Uterus (tissue), 4 donors: ENCODE results near the gene FNBP1L. TPM values are rescaled to one million over a fixed set of nuclear protein-coding genes. Genes with fewer than 3 reads are reported as not detected.

Experiments
- DNase-seq, 2 donors: peaks; one replicate each; pipeline ENCODE4 v3.0.0-alpha.2; 2019 to 2020
- H3K27ac ChIP-seq, 2 donors: fragments of 200-600 bp; sonication (generic); 1 replicate in 1 of 2; 2 replicates in 1 of 2; pipeline ENCODE4 v1.5.1; 2016 to 2018
- H3K27me3 ChIP-seq, 2 donors: fragments of 200-600 bp; sonication (generic); one replicate each; pipeline ENCODE4 v1.5.1; 2018 to 2019; ENCODE audit warnings: control low read depth in 1 of 2
- H3K36me3 ChIP-seq, 2 donors: fragments of 200-600 bp; sonication (generic); one replicate each; pipeline ENCODE4 v1.5.1; 2019; ENCODE audit warnings: control low read depth in 1 of 2
- H3K4me1 ChIP-seq, 2 donors: fragments of 200-600 bp; sonication (generic); one replicate each; pipeline ENCODE4 v1.5.1; 2018 to 2019; ENCODE audit warnings: control low read depth in 1 of 2
- H3K4me3 ChIP-seq, 2 donors: fragments of 200-600 bp; sonication (generic); 1 replicate in 1 of 2; 2 replicates in 1 of 2; pipeline ENCODE4 v1.5.1; 2018 to 2019; ENCODE audit warnings: mild to moderate bottlenecking in 1 of 2
- H3K9me3 ChIP-seq, 2 donors: fragments of 200-600 bp; sonication (generic); one replicate each; pipeline ENCODE4 v1.5.1; 2019; ENCODE audit warnings: control low read depth in 1 of 2
- POLR2A ChIP-seq, 2 donors: fragments of 450-650 bp; IDR thresholded peaks; one replicate each; pipeline ENCODE4 v1.6.1; 2016; ENCODE audit warnings: antibody characterized with exemption in 2 of 2, mild to moderate bottlenecking in 1 of 2, moderate library complexity in 1 of 2
- intact Hi-C: fragments of 100-400 bp; cut with DNase I; formaldehyde crosslinking; loops from one replicate; pipeline ENCODE4 v1.15.1; 2023; ENCODE audit warnings: low total_unique reads
- total RNA-seq, 4 donors: library from RNA; depleted of rRNA in 3 of 4; stranded (reverse); fragments of >200 nt in 3 of 4; gene quantifications; one replicate each; pipeline versions ENCODE4 v1.1.0 to v1.2.4, GENCODE V29; 2014 to 2023
- TF ChIP-seq, protein P1 (sequence below), 4 experiments: fragments of 200-600 bp in 2 of 4; fragments of 450-650 bp in 2 of 4; sonication (generic) in 2 of 4; IDR thresholded peaks; one replicate each; pipeline ENCODE4 v1.5.1; 2016 to 2019; ENCODE audit warnings: antibody characterized with exemption in 4 of 4, mild to moderate bottlenecking in 2 of 4, moderate library complexity in 1 of 4
- donor health status: DM: yes; HTN: yes; CAD: no.

The FNBP1L gene
- total RNA-seq, 4 donors from 2014 or later, result 14.9 to 88.1 (median 23.0) TPM

DNA sequence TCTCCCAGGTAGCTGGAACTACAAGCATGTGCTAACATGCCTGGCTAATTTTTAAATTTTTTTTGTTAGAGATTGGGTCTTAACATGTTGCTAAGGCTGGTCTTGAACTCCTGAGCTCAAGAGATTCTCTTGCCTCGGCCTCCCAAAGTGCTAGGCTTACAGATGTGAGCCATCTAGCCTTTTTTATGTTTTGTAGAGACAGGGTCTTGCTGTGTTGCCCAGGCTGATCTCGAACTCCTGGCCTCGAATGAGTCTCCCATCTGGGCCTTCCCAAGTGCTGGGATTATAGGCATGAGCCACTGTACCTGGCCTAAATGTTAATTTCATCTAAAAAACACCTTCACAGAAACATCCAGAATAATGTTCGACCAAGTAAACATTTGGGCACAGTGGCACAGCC lies 48.6 kb downstream of the FNBP1L start:
- Histone ChIP-seq H3K4me1 (no peaks in the 10 kb centered on the region), H3K27me3 (no peaks in the 10 kb centered on the region), H3K9me3 (no peaks in the 10 kb centered on the region), H3K36me3 (no peaks in the 10 kb centered on the region), H3K4me3 (no peak overlapping the region), H3K27ac (no peak overlapping the region)
- no peak for TF ChIP-seq POLR2A (IDR thresholded peaks at IDR 0.05)
- TF ChIP-seq, protein P1, sequence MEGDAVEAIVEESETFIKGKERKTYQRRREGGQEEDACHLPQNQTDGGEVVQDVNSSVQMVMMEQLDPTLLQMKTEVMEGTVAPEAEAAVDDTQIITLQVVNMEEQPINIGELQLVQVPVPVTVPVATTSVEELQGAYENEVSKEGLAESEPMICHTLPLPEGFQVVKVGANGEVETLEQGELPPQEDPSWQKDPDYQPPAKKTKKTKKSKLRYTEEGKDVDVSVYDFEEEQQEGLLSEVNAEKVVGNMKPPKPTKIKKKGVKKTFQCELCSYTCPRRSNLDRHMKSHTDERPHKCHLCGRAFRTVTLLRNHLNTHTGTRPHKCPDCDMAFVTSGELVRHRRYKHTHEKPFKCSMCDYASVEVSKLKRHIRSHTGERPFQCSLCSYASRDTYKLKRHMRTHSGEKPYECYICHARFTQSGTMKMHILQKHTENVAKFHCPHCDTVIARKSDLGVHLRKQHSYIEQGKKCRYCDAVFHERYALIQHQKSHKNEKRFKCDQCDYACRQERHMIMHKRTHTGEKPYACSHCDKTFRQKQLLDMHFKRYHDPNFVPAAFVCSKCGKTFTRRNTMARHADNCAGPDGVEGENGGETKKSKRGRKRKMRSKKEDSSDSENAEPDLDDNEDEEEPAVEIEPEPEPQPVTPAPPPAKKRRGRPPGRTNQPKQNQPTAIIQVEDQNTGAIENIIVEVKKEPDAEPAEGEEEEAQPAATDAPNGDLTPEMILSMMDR (IDR thresholded peaks at IDR 0.05), result no peak
- intact Hi-C loops, result no loop called here
- no peak for DNase-seq

DNA sequence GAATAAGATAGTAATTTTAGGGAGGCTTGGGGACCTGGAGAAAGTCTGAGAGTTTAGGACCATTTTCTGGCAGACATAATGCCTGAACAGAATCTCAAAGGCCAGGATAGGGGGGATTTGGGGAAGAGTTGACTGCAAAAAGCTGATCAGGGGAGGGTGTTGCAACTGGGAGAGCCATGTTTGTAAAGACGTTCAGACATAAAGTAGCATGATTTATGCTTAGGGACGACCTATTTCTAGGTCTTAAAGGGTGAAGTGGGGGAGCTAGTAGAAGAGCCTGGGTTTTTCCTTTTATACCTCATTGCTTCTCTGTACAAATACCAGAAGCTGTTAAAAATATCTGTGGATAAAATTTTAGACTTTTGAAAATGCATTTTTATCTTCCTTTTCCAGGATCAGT lies 51.2 kb downstream of the FNBP1L start:
- intact Hi-C loops, result no loop called here
- Histone ChIP-seq H3K36me3 (no peaks in the 10 kb centered on the region), H3K9me3 (no peaks in the 10 kb centered on the region), H3K4me3 (no peak overlapping the region), H3K27ac (no peak overlapping the region), H3K4me1 (no peaks in the 10 kb centered on the region), H3K27me3 (no peaks in the 10 kb centered on the region)
- no peak for TF ChIP-seq POLR2A (IDR thresholded peaks at IDR 0.05)
- TF ChIP-seq, protein P1 (IDR thresholded peaks at IDR 0.05), result no peak
- no peak for DNase-seq

- TF ChIP-seq, protein P1 (IDR thresholded peaks at IDR 0.05), result no peak
- no peak for TF ChIP-seq POLR2A (IDR thresholded peaks at IDR 0.05)
- intact Hi-C loops, result no loop called here
- no peaks in the 10 kb centered on the region for H3K27me3 ChIP-seq
- H3K4me1 ChIP-seq, result no peaks in the 10 kb centered on the region
- DNase-seq, result no peak
- no peak overlapping the region for H3K27ac ChIP-seq
- H3K36me3 ChIP-seq, result no peaks in the 10 kb centered on the region
- H3K9me3 ChIP-seq, result no peaks in the 10 kb centered on the region
- H3K4me3 ChIP-seq, result no peak overlapping the region
Observed at GRCh38 chr1:93499533-93499932, 51.6 kb downstream of the FNBP1L start.

GRCh38 chr1:93500275-93500674 lies 52.4 kb downstream of the FNBP1L start:
- Histone ChIP-seq H3K9me3 (no peaks in the 10 kb centered on the region), H3K4me3 (no peak overlapping the region), H3K4me1 (no peaks in the 10 kb centered on the region), H3K27ac (no peak overlapping the region), H3K27me3 (no peaks in the 10 kb centered on the region), H3K36me3 (no peaks in the 10 kb centered on the region)
- intact Hi-C loops, result no loop called here
- TF ChIP-seq, protein P1 (IDR thresholded peaks at IDR 0.05), result no peak
- TF ChIP-seq POLR2A (IDR thresholded peaks at IDR 0.05), result no peak
- DNase-seq, result no peak

DNA sequence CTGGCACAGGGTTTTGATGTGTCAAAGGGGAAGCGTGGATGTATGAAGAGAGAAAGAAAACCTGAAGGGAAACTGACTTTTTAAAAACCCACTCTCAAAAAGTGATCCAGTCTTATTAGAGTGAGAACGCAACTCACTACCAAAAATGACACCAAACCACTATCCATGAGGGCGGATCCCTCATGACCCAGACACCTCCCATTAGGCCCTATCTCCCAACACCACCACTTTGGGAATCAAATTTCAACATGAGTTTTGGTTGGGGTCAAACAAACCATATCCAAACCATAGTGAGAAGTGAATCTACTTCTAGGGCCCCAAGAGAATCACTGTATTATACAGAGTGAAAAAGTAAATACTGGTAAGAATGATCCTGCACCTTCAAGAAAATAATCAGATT lies 53.5 kb downstream of the FNBP1L start:
- no peaks in the 10 kb centered on the region for H3K4me1 ChIP-seq
- no peak overlapping the region for H3K27ac ChIP-seq
- no peaks in the 10 kb centered on the region for H3K9me3 ChIP-seq
- intact Hi-C loops, result no loop called here
- no peak overlapping the region for H3K4me3 ChIP-seq
- H3K27me3 ChIP-seq, result no peaks in the 10 kb centered on the region
- no peaks in the 10 kb centered on the region for H3K36me3 ChIP-seq
- no peak for TF ChIP-seq POLR2A (IDR thresholded peaks at IDR 0.05)
- TF ChIP-seq, protein P1 (IDR thresholded peaks at IDR 0.05), result no peak
- DNase-seq, result no peak
